Measurements from ENCODE around the gene SLC22A25. TPM values are rescaled to one million over a fixed set of nuclear protein-coding genes. Genes with fewer than 3 reads are reported as not detected.
A peak's percentile ranks its signal among the peaks of the same experiment; 100 is the strongest.

SLC22A25 gene
- total and polyA plus RNA-seq, 9 of the 15 experiments (the other 6 are each of a cell fraction or from before 2014, with no cell fraction given) = not detected

DNA sequence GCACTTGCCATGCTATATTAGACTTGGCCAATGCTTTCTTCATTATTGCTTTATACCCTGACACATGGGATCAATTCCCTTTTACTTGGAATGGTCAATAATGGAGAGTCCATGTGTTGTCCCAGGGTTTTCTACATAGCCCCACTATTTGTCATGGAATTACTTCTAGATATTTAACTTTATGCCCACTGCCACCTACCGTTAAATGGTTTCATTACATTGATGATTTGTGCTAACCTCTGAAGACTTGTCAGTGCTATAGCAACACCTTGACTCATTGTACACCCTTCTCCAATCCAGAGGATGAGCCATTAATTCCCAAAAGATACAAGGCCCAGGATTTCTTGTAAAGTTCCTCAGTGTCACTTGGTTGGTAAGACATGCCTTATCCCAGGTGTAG lies 31.4 kb upstream of the SLC22A25 start:
- POLR2A ChIA-PET = interaction anchor here (0.6 kb wide), 1 partner anchor 38 kb away, joined by 3 read pairs; no protein-coding TSS in a partner anchor
- DNase-seq (ENCODE audit: extremely low read depth in 1 of 4, low spot score in 3 of 4) = peak in 3 of 4 experiments; percentile 3 to 10 (median 8)
- TF ChIP-seq, protein P1, sequence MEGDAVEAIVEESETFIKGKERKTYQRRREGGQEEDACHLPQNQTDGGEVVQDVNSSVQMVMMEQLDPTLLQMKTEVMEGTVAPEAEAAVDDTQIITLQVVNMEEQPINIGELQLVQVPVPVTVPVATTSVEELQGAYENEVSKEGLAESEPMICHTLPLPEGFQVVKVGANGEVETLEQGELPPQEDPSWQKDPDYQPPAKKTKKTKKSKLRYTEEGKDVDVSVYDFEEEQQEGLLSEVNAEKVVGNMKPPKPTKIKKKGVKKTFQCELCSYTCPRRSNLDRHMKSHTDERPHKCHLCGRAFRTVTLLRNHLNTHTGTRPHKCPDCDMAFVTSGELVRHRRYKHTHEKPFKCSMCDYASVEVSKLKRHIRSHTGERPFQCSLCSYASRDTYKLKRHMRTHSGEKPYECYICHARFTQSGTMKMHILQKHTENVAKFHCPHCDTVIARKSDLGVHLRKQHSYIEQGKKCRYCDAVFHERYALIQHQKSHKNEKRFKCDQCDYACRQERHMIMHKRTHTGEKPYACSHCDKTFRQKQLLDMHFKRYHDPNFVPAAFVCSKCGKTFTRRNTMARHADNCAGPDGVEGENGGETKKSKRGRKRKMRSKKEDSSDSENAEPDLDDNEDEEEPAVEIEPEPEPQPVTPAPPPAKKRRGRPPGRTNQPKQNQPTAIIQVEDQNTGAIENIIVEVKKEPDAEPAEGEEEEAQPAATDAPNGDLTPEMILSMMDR (IDR thresholded peaks at IDR 0.05 in 2 of 3, conservative IDR thresholded peaks at IDR 0.05 in 1 of 3; ENCODE audit: insufficient read depth in 2 of 3, low read depth in 1 of 3, low read length in 3 of 3) = peak in 1 of 3 experiments; percentile 30; a peak in 2 of 6 replicates
- TF ChIP-seq TAF9B (IDR thresholded peaks at IDR 0.05; ENCODE audit: partially characterized antibody) = no peak
- FAIRE-seq = no peak
- H4K20me1 ChIP-seq (replicated peaks; ENCODE audit: control insufficient read depth, insufficient read depth, low read length) = no peaks in the 10 kb centered on the region
- no peaks in the 10 kb centered on the region for H3K4me1 ChIP-seq (replicated peaks in 1 of 2; ENCODE audit: control insufficient read depth in 2 of 2, insufficient read depth in 2 of 2, low read length in 2 of 2)
- peaks cover 0 to 7% of the 10 kb centered on the region in 2 experiments; a peak in 1 of 5 replicates for H3K27me3 ChIP-seq (ENCODE audit: control insufficient read depth in 2 of 2, insufficient read depth in 2 of 2, low read length in 2 of 2)
- no peak overlapping the region for H3K4me2 ChIP-seq (ENCODE audit: insufficient read depth, low read length)
- H3K79me2 ChIP-seq (ENCODE audit: control insufficient read depth, insufficient read depth, low read length) = no peaks in the 10 kb centered on the region
- H2AFZ ChIP-seq (ENCODE audit: low read depth, low read length) = no peak overlapping the region
- no peak overlapping the region for H3K4me3 ChIP-seq
- no peak overlapping the region for H3K9ac ChIP-seq (ENCODE audit: insufficient read depth in 1 of 2, low read depth in 2 of 2, low read length in 2 of 2)
- WGBS (ENCODE audit: insufficient coverage, low coverage, missing lambda C conversion rate) = 0% methylated on average over 1 of the region's 1 CpG
- H3K27ac ChIP-seq (ENCODE audit: extremely low read depth, low read depth, low read length) = no peak overlapping the region
- H3K36me3 ChIP-seq (ENCODE audit: control insufficient read depth, insufficient read depth, low read length) = no peaks in the 10 kb centered on the region
- no peaks in the 10 kb centered on the region for H3K9me3 ChIP-seq (replicated peaks; ENCODE audit: control insufficient read depth, insufficient read depth, low read depth, low read length)
- intact Hi-C loops (cut with micrococcal nuclease) (no loop called here), in situ Hi-C loops (cut with MboI) (no loop called here)
- H3K9me1 ChIP-seq (ENCODE audit: control insufficient read depth, insufficient read depth, low read length) = no peaks in the 10 kb centered on the region
- no peak for ATAC-seq
- CTCF ChIA-PET (ENCODE audit: low intra/inter-chr PET ratio) = no interaction called here
- no TSS peak for BruUV-seq (replicated peaks)

- in situ Hi-C loops (cut with MboI) = no loop called here
- POLR2A ChIA-PET = no interaction called here
Observed at GRCh38 chr11:63273685-63274084, 30.3 kb upstream of the SLC22A25 start.

More at GRCh38 chr11:63273685-63274084, 30.3 kb upstream of the SLC22A25 start:
- no peak for DNase-seq (ENCODE audit: extremely low read depth in 1 of 4, low spot score in 3 of 4)
- no TSS peak for BruUV-seq (replicated peaks)
- H3K9me3 ChIP-seq (replicated peaks; ENCODE audit: control insufficient read depth, insufficient read depth, low read depth, low read length) = no peaks in the 10 kb centered on the region
- no peak for ATAC-seq
- FAIRE-seq = no peak
- H3K9ac ChIP-seq (ENCODE audit: insufficient read depth in 1 of 2, low read depth in 2 of 2, low read length in 2 of 2) = no peak overlapping the region
- H3K4me3 ChIP-seq = no peak overlapping the region
- no peaks in the 10 kb centered on the region for H3K4me1 ChIP-seq (replicated peaks in 1 of 2; ENCODE audit: control insufficient read depth in 2 of 2, insufficient read depth in 2 of 2, low read length in 2 of 2)
- TF ChIP-seq, protein P2, sequence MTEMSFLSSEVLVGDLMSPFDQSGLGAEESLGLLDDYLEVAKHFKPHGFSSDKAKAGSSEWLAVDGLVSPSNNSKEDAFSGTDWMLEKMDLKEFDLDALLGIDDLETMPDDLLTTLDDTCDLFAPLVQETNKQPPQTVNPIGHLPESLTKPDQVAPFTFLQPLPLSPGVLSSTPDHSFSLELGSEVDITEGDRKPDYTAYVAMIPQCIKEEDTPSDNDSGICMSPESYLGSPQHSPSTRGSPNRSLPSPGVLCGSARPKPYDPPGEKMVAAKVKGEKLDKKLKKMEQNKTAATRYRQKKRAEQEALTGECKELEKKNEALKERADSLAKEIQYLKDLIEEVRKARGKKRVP (CRISPR knock-in tag; IDR thresholded peaks at IDR 0.05) = no peak
- TF ChIP-seq GTF2A2 (tag; IDR thresholded peaks at IDR 0.05) (no peak), CLOCK (CRISPR knock-in tag; IDR thresholded peaks at IDR 0.05; ENCODE audit: borderline replicate concordance) (no peak), ZNF175 (CRISPR knock-in tag; IDR thresholded peaks at IDR 0.05; ENCODE audit: low read depth) (no peak), CHCHD3 (CRISPR knock-in tag; IDR thresholded peaks at IDR 0.05) (no peak)
- TF ChIP-seq, protein P3, sequence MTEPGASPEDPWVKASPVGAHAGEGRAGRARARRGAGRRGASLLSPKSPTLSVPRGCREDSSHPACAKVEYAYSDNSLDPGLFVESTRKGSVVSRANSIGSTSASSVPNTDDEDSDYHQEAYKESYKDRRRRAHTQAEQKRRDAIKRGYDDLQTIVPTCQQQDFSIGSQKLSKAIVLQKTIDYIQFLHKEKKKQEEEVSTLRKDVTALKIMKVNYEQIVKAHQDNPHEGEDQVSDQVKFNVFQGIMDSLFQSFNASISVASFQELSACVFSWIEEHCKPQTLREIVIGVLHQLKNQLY (CRISPR knock-in tag; conservative IDR thresholded peaks at IDR 0.05) = no peak
- no peaks in the 10 kb centered on the region for H3K36me3 ChIP-seq (ENCODE audit: control insufficient read depth, insufficient read depth, low read length)
- CTCF ChIA-PET (ENCODE audit: low intra/inter-chr PET ratio) = interaction anchor here (0.7 kb wide), 1 partner anchor 283 kb away, joined by 3 read pairs; no protein-coding TSS in a partner anchor
- H4K20me1 ChIP-seq (replicated peaks; ENCODE audit: control insufficient read depth, insufficient read depth, low read length) = no peaks in the 10 kb centered on the region
- WGBS (ENCODE audit: insufficient coverage, low coverage, missing lambda C conversion rate) = 0% methylated on average over 3 of the region's 3 CpGs
- intact Hi-C loops (cut with micrococcal nuclease) = no loop called here
- H3K27me3 ChIP-seq (ENCODE audit: control insufficient read depth in 2 of 2, insufficient read depth in 2 of 2, low read length in 2 of 2) = 0 out of 5 replicates have a peak, but pooled peaks cover 0 to 3% of the 10 kb centered on the region in 2 experiments
- H2AFZ ChIP-seq (ENCODE audit: low read depth, low read length) = no peak overlapping the region
- H3K79me2 ChIP-seq (ENCODE audit: control insufficient read depth, insufficient read depth, low read length) = no peaks in the 10 kb centered on the region
- H3K9me1 ChIP-seq (ENCODE audit: control insufficient read depth, insufficient read depth, low read length) = no peaks in the 10 kb centered on the region
- no peak overlapping the region for H3K27ac ChIP-seq (ENCODE audit: extremely low read depth, low read depth, low read length)
- no peak overlapping the region for H3K4me2 ChIP-seq (ENCODE audit: insufficient read depth, low read length)

Measured in K562 (cell line).